ENCODE results near the gene ARRB2.
"Not testable (repeated sequence)": the region's sequence is repeated elsewhere in the genome, so short reads cannot be mapped to it uniquely, and the experiment has no call there.

The ARRB2 gene

GRCh38 chr17:4703330-4703691 lies 7.1 kb upstream of the ARRB2 start:
- peaks cover 10% of the 10 kb centered on the region for H3K4me1 ChIP-seq (ENCODE audit: control insufficient read depth, insufficient read depth, low read length)
- no peaks in the 10 kb centered on the region for H3K27me3 ChIP-seq (ENCODE audit: control insufficient read depth, insufficient read depth, low read length)
- H3K9me3 ChIP-seq (replicated peaks; ENCODE audit: low read length), result no peaks in the 10 kb centered on the region
- H3K4me2 ChIP-seq (ENCODE audit: low read length), result peak overlapping the region; percentile 90
- H3K9ac ChIP-seq (ENCODE audit: low read depth, low read length), result peak overlapping the region; percentile 94
- no peaks in the 10 kb centered on the region for H3K36me3 ChIP-seq (ENCODE audit: insufficient read depth, low read length)
- peak overlapping the region; percentile 95 for H3K4me3 ChIP-seq (ENCODE audit: low read length)

- H3K36me3 ChIP-seq (ENCODE audit: insufficient read depth, low read length); H3K27me3 ChIP-seq (ENCODE audit: control insufficient read depth, insufficient read depth, low read length); H3K9me3 ChIP-seq (replicated peaks; ENCODE audit: low read length): not testable (repeated sequence)
- H3K4me1 ChIP-seq (ENCODE audit: control insufficient read depth, insufficient read depth, low read length), result peaks cover 14% of the 10 kb centered on the region
- H3K4me3 ChIP-seq (ENCODE audit: low read length), result peak overlapping the region; percentile 95
- H3K9ac ChIP-seq (ENCODE audit: low read depth, low read length), result peak overlapping the region; percentile 94
- H3K4me2 ChIP-seq (ENCODE audit: low read length), result peak overlapping the region; percentile 90
These were observed 5.9 kb upstream of the ARRB2 start for GRCh38 chr17:4704574-4704907.

GRCh38 chr17:4704991-4705390 lies 5.4 kb upstream of the ARRB2 start:
- Histone ChIP-seq H3K4me2 (ENCODE audit: low read length) (peak overlapping the region; percentile 90), H3K9ac (ENCODE audit: low read depth, low read length) (no peak overlapping the region), H3K27me3 (ENCODE audit: control insufficient read depth, insufficient read depth, low read length) (no peaks in the 10 kb centered on the region), H3K36me3 (ENCODE audit: insufficient read depth, low read length) (no peaks in the 10 kb centered on the region), H3K9me3 (replicated peaks; ENCODE audit: low read length) (no peaks in the 10 kb centered on the region), H3K4me1 (ENCODE audit: control insufficient read depth, insufficient read depth, low read length) (peaks cover 17% of the 10 kb centered on the region), H3K4me3 (ENCODE audit: low read length) (peak overlapping the region; percentile 95)

- H3K4me2 ChIP-seq (ENCODE audit: low read length), result no peak overlapping the region
- no peaks in the 10 kb centered on the region for H3K36me3 ChIP-seq (ENCODE audit: insufficient read depth, low read length)
- no peak overlapping the region for H3K9ac ChIP-seq (ENCODE audit: low read depth, low read length)
- no peaks in the 10 kb centered on the region for H3K27me3 ChIP-seq (ENCODE audit: control insufficient read depth, insufficient read depth, low read length)
- H3K4me3 ChIP-seq (ENCODE audit: low read length), result no peak overlapping the region
- H3K9me3 ChIP-seq (replicated peaks; ENCODE audit: low read length), result no peaks in the 10 kb centered on the region
- peaks cover 21% of the 10 kb centered on the region for H3K4me1 ChIP-seq (ENCODE audit: control insufficient read depth, insufficient read depth, low read length)
These were observed 4.3 kb upstream of the ARRB2 start for GRCh38 chr17:4706121-4706520.

- no peaks in the 10 kb centered on the region for H3K9me3 ChIP-seq (replicated peaks; ENCODE audit: low read length)
- H3K4me1 ChIP-seq (ENCODE audit: control insufficient read depth, insufficient read depth, low read length), result peaks cover 21% of the 10 kb centered on the region
- no peak overlapping the region for H3K4me2 ChIP-seq (ENCODE audit: low read length)
- no peak overlapping the region for H3K9ac ChIP-seq (ENCODE audit: low read depth, low read length)
- no peak overlapping the region for H3K4me3 ChIP-seq (ENCODE audit: low read length)
- no peaks in the 10 kb centered on the region for H3K27me3 ChIP-seq (ENCODE audit: control insufficient read depth, insufficient read depth, low read length)
- no peaks in the 10 kb centered on the region for H3K36me3 ChIP-seq (ENCODE audit: insufficient read depth, low read length)
These were observed 2.0 kb upstream of the ARRB2 start for GRCh38 chr17:4708436-4708835.

GRCh38 chr17:4710693-4711634 lies 532 bp downstream of the ARRB2 start:
- Histone ChIP-seq H3K4me2 (ENCODE audit: low read length) (peak overlapping the region; percentile 81), H3K36me3 (ENCODE audit: insufficient read depth, low read length) (no peaks in the 10 kb centered on the region), H3K9me3 (replicated peaks; ENCODE audit: low read length) (no peaks in the 10 kb centered on the region), H3K4me1 (ENCODE audit: control insufficient read depth, insufficient read depth, low read length) (peaks cover 21% of the 10 kb centered on the region), H3K9ac (ENCODE audit: low read depth, low read length) (peak overlapping the region; percentile 53), H3K4me3 (ENCODE audit: low read length) (peak overlapping the region; percentile 73), H3K27me3 (ENCODE audit: control insufficient read depth, insufficient read depth, low read length) (no peaks in the 10 kb centered on the region)

GRCh38 chr17:4711661-4712181 lies 1.3 kb downstream of the ARRB2 start:
- no peak overlapping the region for H3K9ac ChIP-seq (ENCODE audit: low read depth, low read length)
- H3K36me3 ChIP-seq (ENCODE audit: insufficient read depth, low read length), result no peaks in the 10 kb centered on the region
- no peaks in the 10 kb centered on the region for H3K9me3 ChIP-seq (replicated peaks; ENCODE audit: low read length)
- H3K27me3 ChIP-seq (ENCODE audit: control insufficient read depth, insufficient read depth, low read length), result no peaks in the 10 kb centered on the region
- no peak overlapping the region for H3K4me3 ChIP-seq (ENCODE audit: low read length)
- H3K4me2 ChIP-seq (ENCODE audit: low read length), result peak overlapping the region; percentile 81
- peaks cover 21% of the 10 kb centered on the region for H3K4me1 ChIP-seq (ENCODE audit: control insufficient read depth, insufficient read depth, low read length)

- Histone ChIP-seq H3K4me2 (ENCODE audit: low read length) (no peak overlapping the region), H3K27me3 (ENCODE audit: control insufficient read depth, insufficient read depth, low read length) (no peaks in the 10 kb centered on the region), H3K4me1 (ENCODE audit: control insufficient read depth, insufficient read depth, low read length) (peaks cover 21% of the 10 kb centered on the region), H3K4me3 (ENCODE audit: low read length) (no peak overlapping the region), H3K9ac (ENCODE audit: low read depth, low read length) (no peak overlapping the region), H3K36me3 (ENCODE audit: insufficient read depth, low read length) (peaks cover 5% of the 10 kb centered on the region), H3K9me3 (replicated peaks; ENCODE audit: low read length) (no peaks in the 10 kb centered on the region)
These were observed 2.1 kb downstream of the ARRB2 start for GRCh38 chr17:4712526-4712925.

- H3K9me3 ChIP-seq (replicated peaks; ENCODE audit: low read length); H3K4me3 ChIP-seq (ENCODE audit: low read length); H3K4me2 ChIP-seq (ENCODE audit: low read length); H3K9ac ChIP-seq (ENCODE audit: low read depth, low read length); H3K36me3 ChIP-seq (ENCODE audit: insufficient read depth, low read length); H3K27me3 ChIP-seq (ENCODE audit: control insufficient read depth, insufficient read depth, low read length): not testable (repeated sequence)
- peaks cover 18% of the 10 kb centered on the region for H3K4me1 ChIP-seq (ENCODE audit: control insufficient read depth, insufficient read depth, low read length)
These were observed 4.1 kb downstream of the ARRB2 start for GRCh38 chr17:4714340-4715062.

- Histone ChIP-seq H3K36me3 (ENCODE audit: insufficient read depth, low read length) (peaks cover 5% of the 10 kb centered on the region), H3K4me1 (ENCODE audit: control insufficient read depth, insufficient read depth, low read length) (peaks cover 14% of the 10 kb centered on the region), H3K27me3 (ENCODE audit: control insufficient read depth, insufficient read depth, low read length) (no peaks in the 10 kb centered on the region), H3K4me3 (ENCODE audit: low read length) (no peak overlapping the region), H3K9me3 (replicated peaks; ENCODE audit: low read length) (no peaks in the 10 kb centered on the region), H3K4me2 (ENCODE audit: low read length) (no peak overlapping the region), H3K9ac (ENCODE audit: low read depth, low read length) (no peak overlapping the region)
These were observed 4.8 kb downstream of the ARRB2 start for GRCh38 chr17:4715063-4715744.

- H3K4me2 ChIP-seq (ENCODE audit: low read length), result no peak overlapping the region
- H3K9ac ChIP-seq (ENCODE audit: low read depth, low read length), result no peak overlapping the region
- H3K4me1 ChIP-seq (ENCODE audit: control insufficient read depth, insufficient read depth, low read length), result peaks cover 10% of the 10 kb centered on the region
- H3K4me3 ChIP-seq (ENCODE audit: low read length), result no peak overlapping the region
- no peaks in the 10 kb centered on the region for H3K9me3 ChIP-seq (replicated peaks; ENCODE audit: low read length)
- no peaks in the 10 kb centered on the region for H3K27me3 ChIP-seq (ENCODE audit: control insufficient read depth, insufficient read depth, low read length)
- peaks cover 5% of the 10 kb centered on the region for H3K36me3 ChIP-seq (ENCODE audit: insufficient read depth, low read length)
These were observed 5.6 kb downstream of the ARRB2 start for GRCh38 chr17:4716081-4716480.

All from skeletal muscle satellite cell (primary cell).